Ammon's horn (tissue), 1 donor: ENCODE measurements around the gene SHISAL1.

ENCODE experiments used
- DNase-seq: peaks from one replicate; pipeline ENCODE4 v3.0.0-alpha.2; 2016; ENCODE audit warnings: low spot score

SHISAL1 gene

GRCh38 chr22:44342347-44342956, 29.7 kb upstream of the SHISAL1 start:
- no peak for DNase-seq

DNA sequence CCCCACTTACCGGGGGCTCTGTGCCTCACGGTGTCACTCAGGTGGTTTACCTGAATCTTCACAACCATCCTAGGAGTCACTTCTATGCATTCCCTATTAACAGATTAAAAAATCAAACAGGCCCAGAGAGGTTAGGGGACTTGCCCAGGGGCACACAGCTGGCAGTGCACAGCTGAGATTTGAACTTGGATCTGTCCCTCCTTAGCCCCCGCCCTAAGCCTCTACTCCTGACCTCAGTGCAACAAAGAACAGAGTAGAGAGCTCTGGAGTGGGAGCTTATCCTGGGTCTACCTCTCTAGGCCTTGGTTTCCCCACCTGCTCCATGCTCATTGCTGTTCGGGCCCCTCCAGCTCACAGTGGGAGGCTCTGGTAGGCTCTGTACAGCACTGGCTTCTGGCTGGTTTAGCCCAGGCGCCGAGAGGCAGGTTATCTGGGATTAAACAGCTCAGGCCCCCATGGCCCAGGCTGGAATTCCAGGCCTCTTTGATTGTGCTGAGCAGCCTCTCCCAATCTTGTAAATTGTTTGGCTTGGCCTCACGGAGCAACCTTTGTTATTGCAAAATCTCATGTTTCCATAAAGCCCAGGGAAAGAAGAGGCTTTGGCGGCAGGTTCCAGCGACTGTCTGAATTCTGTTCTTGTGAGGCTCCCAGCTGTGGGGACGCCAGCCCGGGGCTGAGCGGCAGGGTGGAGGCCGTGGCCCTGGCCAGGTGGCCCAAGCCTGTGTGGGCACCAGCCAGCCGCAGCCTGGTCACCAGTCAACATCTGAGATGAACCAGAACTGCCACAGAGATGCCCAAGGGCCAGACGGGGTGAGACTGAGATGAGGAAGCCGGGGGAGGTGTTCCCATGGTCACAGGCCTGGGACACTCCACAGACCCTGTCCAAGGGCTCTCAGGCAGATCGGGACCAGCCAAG, 28.9 kb upstream of the SHISAL1 start:
- no peak for DNase-seq

DNA sequence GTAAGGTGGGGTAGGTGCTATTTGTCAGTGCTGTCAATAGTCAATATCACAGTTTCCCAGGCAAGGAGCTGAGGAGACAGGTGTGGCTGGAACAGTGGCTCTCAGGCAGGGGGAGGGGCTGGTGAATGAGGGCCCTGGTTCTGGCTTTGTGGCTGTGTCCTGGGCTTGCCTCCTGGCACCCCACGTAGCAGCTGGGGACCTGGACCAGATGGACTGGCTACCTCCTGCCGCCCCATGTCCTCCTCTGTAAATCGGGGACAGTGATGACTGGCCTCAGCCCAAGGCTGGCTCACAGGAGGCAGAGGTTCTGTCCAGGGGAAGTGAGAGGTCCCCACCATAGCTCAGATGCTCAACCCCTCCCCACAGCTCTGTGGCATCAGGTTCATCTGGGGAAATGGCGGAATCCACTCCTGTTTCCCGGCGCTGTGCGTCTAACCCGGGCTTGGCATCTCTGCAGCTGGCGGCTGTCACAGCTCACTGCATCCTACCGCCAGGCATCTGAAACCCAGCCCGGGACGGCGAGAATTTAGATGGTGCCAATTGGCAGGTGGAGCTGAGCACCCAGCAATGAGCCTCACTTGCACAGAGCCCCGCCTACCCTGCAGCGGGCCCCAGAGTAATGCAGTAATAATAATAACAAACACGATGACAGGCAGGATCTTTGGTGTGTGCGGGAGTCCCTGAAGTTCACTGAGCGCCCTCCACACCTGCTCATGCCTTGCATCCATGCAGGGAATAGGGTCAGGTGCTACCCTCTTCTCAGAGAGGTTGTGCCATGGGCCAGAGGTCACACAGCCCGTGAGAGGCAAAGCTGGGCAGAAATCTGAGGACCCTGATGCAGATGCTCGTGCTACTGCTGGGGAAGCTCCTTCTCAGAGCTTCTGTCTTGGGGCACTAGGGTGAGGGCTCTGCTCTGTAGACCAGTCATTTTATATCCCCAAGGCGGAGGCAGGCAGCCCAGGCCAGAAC, 27.8 kb upstream of the SHISAL1 start:
- DNase-seq: peak; percentile 16

DNA sequence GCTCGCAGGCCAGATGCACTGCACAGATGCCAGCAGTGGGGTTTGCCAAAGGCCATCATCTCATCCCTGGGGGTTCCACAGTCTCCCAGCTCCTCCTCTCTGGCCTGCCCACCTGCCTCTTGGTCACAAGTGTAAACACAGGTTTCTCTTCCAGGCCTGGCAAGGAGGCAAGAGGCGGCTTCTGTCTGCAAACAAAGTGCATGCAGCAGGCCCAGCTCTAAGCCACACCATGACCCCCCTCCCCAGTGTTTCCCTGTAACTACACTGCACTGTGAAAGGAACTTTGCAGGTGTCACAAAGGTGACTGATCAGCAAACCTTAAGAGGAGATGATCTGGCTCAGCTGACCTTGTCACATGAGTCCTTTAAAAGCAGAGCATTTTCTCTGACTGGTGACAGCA, 26.2 kb upstream of the SHISAL1 start:
- no peak for DNase-seq

DNA sequence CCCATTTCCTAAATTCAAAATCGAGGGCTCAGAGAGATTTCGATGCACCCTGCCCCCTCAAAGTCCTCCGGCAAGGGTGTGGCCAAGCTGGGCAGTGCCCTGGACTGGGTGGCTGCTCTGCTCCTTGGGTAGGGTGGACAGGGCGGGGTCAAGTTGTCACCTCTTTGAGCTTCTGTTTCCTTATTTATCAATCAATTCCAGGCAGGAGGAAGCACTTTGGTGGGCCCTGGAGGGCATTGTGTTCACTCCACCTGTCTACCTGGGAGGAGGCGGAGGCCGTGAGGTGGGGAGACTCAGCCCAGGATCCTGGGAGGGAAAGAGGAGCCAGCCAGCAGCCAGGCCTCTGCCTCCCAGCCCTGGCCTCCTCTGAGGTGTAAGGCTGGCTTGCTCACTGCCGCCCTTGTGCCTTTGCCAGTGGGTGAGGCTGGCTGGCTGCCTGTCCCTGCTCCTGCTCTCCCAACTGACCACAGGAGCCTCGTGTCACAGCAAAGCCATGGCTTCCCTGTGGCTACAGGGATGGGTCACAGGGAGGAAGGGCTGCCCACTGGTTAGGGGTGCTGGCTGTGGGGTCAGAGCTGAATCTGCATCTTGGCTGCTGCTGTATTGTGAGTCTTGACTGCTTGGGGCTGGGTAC, 25.5 kb upstream of the SHISAL1 start:
- DNase-seq: no peak

DNA sequence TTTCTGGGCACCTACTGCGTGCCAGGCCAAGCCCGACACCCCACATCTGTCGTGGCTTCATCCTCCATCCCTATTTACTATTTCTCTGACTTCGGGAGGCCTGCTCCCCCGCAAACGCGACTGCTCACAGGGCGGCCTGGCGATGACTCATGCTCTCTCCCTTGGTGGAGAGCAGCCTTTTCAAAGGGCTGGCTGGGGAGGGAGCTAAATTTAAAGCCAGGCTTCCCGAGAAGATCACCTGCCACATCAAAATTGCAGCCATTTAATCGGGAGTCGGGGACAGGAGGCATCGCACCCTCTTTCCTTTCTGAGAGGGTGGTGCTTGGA, 24.9 kb upstream of the SHISAL1 start:
- peak; percentile 59 for DNase-seq

DNA sequence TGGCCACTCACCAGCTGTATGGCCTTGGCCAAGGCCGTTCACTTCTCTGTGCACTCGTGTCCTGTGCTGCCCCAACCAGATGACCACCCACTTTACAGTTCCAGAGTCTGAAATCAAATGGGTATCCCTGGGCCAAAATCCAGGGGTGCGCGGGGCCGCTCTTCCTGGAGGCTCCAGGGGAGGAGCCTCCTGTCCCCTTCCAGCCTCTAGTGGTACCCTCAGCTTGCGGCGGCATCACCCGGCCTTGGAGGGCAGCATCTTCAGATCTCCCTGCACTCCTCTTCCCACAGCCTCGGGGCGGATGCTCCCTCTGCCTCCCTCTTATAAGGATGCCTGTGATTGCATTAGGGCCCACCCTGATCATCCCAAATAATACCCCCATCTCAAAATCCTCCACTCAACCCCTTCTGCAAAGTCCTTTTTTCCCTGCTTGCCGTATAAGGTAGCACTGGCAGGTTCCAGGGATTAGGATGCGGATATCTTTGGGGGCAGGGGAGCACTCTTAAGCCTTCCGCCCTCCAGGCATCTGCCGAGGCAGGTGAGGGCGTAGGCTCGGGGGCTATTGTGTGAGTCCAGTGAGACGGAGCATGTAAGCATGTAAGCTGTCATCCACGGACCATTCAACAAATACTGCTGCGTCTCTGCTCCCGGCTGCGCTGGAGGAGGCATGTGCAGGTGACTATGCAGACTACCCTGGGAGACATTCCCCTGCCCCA, 24.4 kb upstream of the SHISAL1 start:
- DNase-seq: no peak

DNA sequence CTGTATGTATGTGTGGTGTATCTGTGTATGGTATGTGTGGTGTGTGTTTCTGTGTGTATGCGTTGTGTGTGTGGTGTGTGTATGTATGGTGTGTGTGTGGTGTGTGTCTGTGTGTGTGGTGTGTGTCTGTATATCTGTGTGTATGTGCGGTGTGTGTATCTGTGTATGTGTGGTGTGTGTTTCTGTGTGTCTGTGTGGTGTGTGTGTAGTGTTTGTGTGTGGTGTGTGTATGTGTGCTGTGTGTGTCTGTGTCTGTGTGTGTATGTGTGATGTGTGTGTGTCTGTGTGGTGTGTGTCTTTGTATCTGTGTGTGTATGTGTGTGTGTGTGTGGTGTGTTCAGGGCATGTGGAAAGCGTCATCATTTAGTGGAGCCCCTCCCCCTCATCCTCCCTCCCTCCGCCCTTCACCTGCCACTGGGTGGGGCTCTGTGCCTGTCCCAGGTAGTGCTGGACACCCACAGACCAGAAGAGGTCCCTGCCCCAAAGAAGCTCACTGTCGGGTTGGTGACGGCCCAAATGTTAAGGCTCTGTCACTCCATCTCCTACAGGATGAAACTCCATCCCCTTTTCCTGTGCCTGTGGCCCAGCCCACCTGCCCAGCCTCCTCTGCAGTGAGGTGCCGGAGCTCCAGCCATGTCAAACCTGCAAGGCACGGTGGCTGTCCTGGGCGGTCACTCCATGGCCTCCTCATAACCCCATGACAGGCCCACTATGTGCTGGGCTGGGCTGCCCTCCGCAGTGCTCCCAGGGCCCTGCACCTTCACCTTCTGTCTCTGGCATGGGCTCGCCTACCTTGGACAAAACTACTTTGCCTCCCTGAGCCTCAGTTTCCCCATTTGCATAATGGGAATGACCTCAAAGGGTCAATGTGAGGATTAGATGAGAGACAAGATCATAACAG, 23.4 kb upstream of the SHISAL1 start:
- DNase-seq: no peak

DNA sequence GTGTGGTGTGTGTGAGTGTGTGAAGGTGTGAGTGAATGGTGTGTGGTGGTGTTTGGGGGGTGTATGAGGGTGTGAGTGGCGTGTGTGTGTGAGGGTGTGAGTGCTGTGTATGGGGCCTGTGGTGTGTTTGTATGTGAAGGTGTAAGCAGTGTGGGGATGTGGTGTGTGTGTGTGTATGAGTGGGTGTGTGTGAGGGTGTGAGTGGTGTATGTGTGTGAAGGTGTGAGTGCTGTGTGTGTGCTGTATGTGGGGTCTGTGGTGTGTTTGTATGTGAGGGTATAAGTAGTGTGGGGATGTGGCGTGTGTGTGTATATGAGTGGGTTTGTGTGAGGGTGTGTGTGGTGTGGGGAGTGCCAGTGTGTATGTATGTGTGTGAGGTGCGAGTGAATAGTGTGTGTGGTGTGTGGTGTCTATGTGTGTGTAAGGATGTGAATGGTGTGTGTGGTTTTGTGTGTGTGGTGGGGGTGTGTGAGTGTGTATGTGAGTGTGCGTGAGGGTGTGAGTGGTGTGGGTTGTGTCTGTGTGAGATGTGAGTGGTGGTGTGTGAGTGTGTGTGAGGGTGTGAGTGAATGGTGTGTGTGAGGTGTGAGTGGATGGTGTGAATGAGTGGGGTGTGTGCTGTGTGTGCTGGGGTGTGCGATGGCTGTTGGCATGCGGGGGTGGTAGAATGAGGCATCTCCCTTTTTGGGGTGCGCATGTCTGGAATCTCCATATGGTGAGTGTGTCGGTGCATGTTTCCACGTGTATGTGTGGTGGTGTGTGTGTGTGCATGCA, 22.5 kb upstream of the SHISAL1 start:
- DNase-seq: no peak

DNA sequence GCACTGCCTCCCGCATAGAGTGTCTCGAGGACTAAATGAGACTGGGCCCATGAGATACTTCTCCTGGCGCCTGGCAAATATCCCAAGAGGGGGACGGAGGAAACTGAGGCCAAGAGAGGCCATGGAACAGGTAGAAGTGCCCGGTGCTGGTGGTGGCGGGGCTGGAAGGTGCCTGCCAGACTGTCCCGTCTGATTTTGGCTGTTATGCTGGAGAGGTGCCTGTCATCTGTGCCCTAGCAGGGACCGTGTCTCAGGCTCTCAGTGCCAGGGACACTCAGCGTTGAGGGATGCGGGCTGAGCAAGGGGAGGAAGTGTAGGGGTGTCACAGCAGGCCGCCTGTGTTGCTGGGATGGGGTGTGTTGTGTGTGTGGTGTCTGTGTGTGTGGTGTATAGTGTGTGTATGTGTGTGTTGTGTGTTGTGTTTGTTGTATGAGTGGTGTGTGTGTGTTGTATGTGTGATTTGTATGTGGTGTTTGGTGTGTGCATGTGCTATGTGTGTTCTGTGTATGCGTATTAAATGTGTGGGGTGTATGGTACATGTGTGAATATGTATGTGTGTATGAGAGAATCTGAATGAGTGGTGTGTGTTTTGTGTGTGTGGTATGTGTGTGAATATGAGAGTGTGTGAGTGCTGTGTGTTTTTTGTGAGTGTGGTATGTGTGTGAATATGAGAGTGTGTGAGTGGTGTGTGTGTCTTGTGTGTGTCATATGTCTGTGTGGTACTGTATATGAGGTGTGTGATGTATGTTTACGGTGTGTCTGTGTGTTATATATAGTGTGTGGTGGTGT, 21.3 kb upstream of the SHISAL1 start:
- no peak for DNase-seq

DNA sequence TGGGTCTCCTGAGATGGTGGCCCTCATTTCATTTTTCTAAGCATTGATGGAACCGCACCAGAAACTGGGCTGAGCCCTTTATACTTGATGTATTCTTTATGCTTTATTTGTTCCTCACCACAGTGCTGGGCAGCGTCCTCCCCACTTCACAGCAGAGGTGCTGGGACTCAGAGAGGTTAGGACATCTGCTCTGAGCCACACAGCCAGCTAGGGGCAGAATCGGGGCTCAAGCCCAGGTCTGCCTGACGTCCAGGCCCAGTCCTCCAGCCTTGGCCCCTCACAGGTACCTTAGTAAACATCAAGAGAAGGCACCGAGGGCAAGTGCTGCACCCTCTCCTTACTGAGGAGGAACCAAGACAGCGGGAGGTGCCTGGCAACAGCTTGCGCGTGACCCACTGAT, 20.2 kb upstream of the SHISAL1 start:
- no peak for DNase-seq

GRCh38 chr22:44331881-44332714, 19.3 kb upstream of the SHISAL1 start:
- no peak for DNase-seq

DNA sequence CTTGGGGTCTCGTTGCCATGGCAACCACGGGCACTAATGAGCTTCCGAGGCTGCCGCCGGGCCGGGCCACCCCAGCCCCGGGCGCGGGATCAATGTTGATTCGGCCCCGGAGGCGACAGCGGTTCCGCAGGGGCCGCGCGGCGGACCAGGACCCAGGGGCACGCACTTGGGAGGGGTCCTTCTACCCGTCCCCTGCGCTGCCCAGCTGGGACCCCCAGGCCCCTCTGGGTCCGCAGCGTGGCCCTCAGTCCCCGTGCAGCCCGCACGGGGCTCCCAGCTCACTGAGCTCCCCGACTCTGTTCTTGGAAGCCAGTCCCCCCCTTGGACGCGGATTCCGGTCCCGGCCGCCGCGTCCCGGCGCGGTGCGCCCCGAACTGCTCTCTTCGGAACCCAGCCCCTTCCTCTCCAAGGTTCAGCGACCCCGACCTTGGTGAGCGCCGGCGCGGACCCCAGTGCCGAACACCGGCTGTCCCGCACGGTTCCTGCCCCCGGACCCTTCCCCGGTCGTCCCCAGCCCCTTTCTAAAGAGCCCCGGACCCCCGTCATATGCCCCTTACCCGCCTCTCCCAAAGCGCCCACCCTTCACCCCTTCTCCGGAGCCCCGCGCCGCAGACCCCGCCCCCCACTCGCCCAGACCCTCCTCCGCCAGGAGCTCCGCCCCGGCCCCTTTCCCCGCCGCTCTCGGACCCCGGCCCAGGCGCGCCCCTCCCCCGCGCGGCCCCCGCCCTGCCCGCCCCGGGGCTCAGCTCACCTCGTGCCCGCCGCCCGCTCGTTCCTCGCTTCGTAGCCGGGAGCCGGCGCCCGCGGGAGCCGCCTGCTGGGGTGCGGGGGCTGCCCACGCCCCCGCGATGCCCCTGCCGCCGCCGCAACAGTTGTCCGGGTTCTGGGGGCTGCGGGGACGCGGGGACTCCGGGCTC, 18.3 kb upstream of the SHISAL1 start:
- no peak for DNase-seq

DNA sequence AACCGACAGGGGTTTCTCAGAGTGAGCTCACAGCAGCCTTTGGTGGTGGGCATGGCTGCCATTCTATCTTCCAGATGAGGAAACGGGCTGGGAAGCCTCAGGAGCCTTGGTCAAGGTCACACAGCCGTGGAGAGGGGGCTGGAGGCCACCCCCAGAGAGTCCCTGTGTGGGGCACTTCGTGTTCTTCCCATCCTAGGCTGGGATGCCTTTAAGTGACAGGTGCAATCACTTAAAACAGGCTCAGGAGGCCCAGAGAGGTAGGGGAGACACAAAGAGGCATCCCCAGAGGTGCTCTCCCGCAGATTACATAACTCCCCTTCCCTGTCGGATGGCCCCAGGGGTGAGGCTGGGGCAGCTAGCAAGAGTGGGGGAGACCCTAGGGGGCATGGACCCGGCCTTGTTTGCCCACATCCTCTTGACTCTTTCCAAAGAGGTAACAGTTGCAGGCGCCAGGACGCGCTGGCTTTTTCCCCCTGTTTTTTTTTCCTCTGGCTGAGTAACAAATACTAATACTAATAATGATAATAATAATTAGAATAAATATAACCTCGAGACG, 17.5 kb upstream of the SHISAL1 start:
- DNase-seq: no peak

DNA sequence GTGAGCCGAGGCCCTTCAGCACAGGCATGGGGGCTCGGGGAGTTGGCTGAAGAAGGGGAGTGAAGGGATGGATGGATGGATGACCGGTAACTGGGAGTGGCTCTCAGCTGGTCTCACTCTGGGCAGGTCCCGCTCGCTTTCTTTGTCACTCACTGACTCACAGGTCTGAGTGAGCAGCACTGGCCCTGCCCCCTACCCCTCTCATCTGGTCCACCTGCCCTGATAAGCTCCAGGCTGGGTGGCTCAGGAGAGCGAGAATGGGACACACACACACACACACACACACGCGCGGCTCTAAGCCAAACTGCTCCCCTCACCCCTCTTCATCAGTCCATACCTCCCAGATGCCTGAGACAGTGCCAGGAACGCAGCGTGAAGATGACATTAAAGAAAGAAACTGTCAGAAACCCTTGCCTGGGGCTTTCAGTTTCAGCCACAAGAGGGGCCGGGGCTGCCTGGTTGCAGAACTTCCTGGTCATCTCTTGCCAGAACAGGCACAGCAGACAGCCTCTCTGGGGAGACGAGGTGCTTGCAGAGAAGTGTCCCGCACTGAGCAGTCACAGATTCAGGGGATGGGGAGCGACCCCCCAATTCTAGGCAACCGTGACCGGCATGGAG, 16.5 kb upstream of the SHISAL1 start:
- DNase-seq: no peak

- DNase-seq: no peak
Observed at GRCh38 chr22:44328762-44329161, 16.0 kb upstream of the SHISAL1 start.
